ENCODE measurements around the gene DCST2. TPM values are rescaled to one million over a fixed set of nuclear protein-coding genes. Genes with fewer than 3 reads are reported as not detected.

The DCST2 gene
- total and polyA plus RNA-seq, 9 of the 15 experiments (the other 6 are each of a cell fraction or from before 2014, with no cell fraction given), result 0.09 to 0.49 (median 0.11) TPM; not detected in 3

GRCh38 chr1:154973344-154974101 lies 60.1 kb downstream of the DCST2 start (continued):
- TF ChIP-seq MGA (IDR thresholded peaks at IDR 0.05) (no peak), STAT5A (IDR thresholded peaks at IDR 0.05; ENCODE audit: borderline replicate concordance, low read length) (no peak), ZHX1 (conservative IDR thresholded peaks at IDR 0.05; ENCODE audit: low read length) (no peak), ZNF785 (CRISPR knock-in tag; IDR thresholded peaks at IDR 0.05) (no peak), ZNF12 (CRISPR knock-in tag; IDR thresholded peaks at IDR 0.05) (0 out of 2 replicates have a peak, but pooled peaks have one; percentile 7), XRCC5 (IDR thresholded peaks at IDR 0.05; ENCODE audit: low read depth, low read length) (no peak), ZNF830 (CRISPR knock-in tag; IDR thresholded peaks at IDR 0.05) (no peak), BCLAF1 (IDR thresholded peaks at IDR 0.05; ENCODE audit: borderline replicate concordance in 1 of 2, control insufficient read depth in 1 of 2, low read depth in 2 of 2, low read length in 1 of 2) (0 out of 4 replicates have a peak, but pooled peaks of 1 of the 2 experiments have one; percentile 29), ZNF644 (tag; IDR thresholded peaks at IDR 0.05; ENCODE audit: low read depth) (no peak)

All from K562 (cell line).